EH (cell line): ENCODE data around the gene HTR7.
"Not testable (repeated sequence)": the region's sequence is repeated elsewhere in the genome, so short reads cannot be mapped to it uniquely, and the experiment has no call there.

Experiments
- DNase-seq: peaks from one replicate; pipeline ENCODE4 v3.0.0-alpha.2; 2015; ENCODE audit warnings: low read depth

Gene HTR7

GRCh38 chr10:90858461-90858968 is 676 bp upstream of the HTR7 start:
- no peak for DNase-seq

GRCh38 chr10:90856964-90857634 is 740 bp downstream of the HTR7 start:
- DNase-seq: no peak

- DNase-seq: no peak
Measured at GRCh38 chr10:90856261-90856660, 1.6 kb downstream of the HTR7 start.

- DNase-seq: no peak
Measured at GRCh38 chr10:90855126-90855525, 2.7 kb downstream of the HTR7 start.

GRCh38 chr10:90849956-90850749 is 7.7 kb downstream of the HTR7 start:
- peak; percentile 19 for DNase-seq

- peak; percentile 13 for DNase-seq
Measured at GRCh38 chr10:90847436-90847835, 10.4 kb downstream of the HTR7 start.

- no peak for DNase-seq
Measured at GRCh38 chr10:90846746-90847145, 11.1 kb downstream of the HTR7 start.

GRCh38 chr10:90845726-90846125 is 12.1 kb downstream of the HTR7 start:
- DNase-seq: no peak

- no peak for DNase-seq
Measured at GRCh38 chr10:90842725-90843124, 15.1 kb downstream of the HTR7 start.

- DNase-seq: no peak
Measured at GRCh38 chr10:90837486-90837885, 20.4 kb downstream of the HTR7 start.

GRCh38 chr10:90834326-90834725 is 23.5 kb downstream of the HTR7 start:
- DNase-seq: no peak

- DNase-seq: no peak
Measured at GRCh38 chr10:90832111-90832510, 25.7 kb downstream of the HTR7 start.

GRCh38 chr10:90822508-90822907 is 35.3 kb downstream of the HTR7 start:
- no peak for DNase-seq

- DNase-seq: not testable (repeated sequence)
Measured at GRCh38 chr10:90821864-90822263, 36.0 kb downstream of the HTR7 start.

GRCh38 chr10:90819911-90820310 is 37.9 kb downstream of the HTR7 start:
- DNase-seq: no peak

GRCh38 chr10:90818736-90819135 is 39.1 kb downstream of the HTR7 start:
- no peak for DNase-seq

GRCh38 chr10:90817128-90817889 is 40.5 kb downstream of the HTR7 start:
- no peak for DNase-seq

GRCh38 chr10:90816466-90816865 is 41.4 kb downstream of the HTR7 start:
- DNase-seq: no peak

- no peak for DNase-seq
Measured at GRCh38 chr10:90813594-90814365, 44.1 kb downstream of the HTR7 start.

GRCh38 chr10:90807106-90807505 is 50.7 kb downstream of the HTR7 start:
- DNase-seq: not testable (repeated sequence)

GRCh38 chr10:90806677-90807076 is 51.2 kb downstream of the HTR7 start:
- DNase-seq: no peak

- DNase-seq: no peak
Measured at GRCh38 chr10:90805206-90805605, 52.6 kb downstream of the HTR7 start.
